Right lobe of liver (tissue), 6 donors: ENCODE results near the gene PEPD. TPM values are rescaled to one million over a fixed set of nuclear protein-coding genes. Genes with fewer than 3 reads are reported as not detected.

Source experiments
- ATAC-seq, 4 donors: fragments of 200-7000 bp; cut with Tn5 transposase; one replicate each; pipeline ENCODE4 v1.9.1; 2020; ENCODE audit warnings: mild to moderate bottlenecking in 4 of 4, moderate library complexity in 4 of 4
- DNase-seq, 3 donors: peaks; one replicate each; pipeline ENCODE4 v3.0.0-alpha.2; 2020
- H3K27ac ChIP-seq, 3 donors: fragments of 200-600 bp; one replicate each; pipeline ENCODE4 v1.8.0; 2022
- H3K27me3 ChIP-seq, 2 donors: fragments of 200-600 bp; one replicate each; pipeline ENCODE4 v1.8.0; 2022
- H3K36me3 ChIP-seq, 4 donors: fragments of 200-600 bp; sonication (generic) in 1 of 4; one replicate each; pipeline versions ENCODE4 v1.5.1 to v1.8.0; 2017 to 2022; ENCODE audit warnings: control low read depth in 1 of 4
- H3K4me1 ChIP-seq, 4 donors: fragments of 200-600 bp; sonication (generic) in 1 of 4; one replicate each; pipeline versions ENCODE4 v1.5.1 to v1.8.0; 2017 to 2022; ENCODE audit warnings: control low read depth in 1 of 4
- H3K4me3 ChIP-seq, 3 donors: fragments of 200-600 bp; one replicate each; pipeline ENCODE4 v1.8.0; 2022
- H3K9me3 ChIP-seq, 4 donors: fragments of 200-600 bp; sonication (generic) in 1 of 4; one replicate each; pipeline versions ENCODE4 v1.5.1 to v1.8.0; 2017 to 2022; ENCODE audit warnings: control low read depth in 1 of 4
- CTCF ChIP-seq, 4 donors: fragments of 200-600 bp in 3 of 4; fragments of 450-650 bp in 1 of 4; IDR thresholded peaks; one replicate each; pipeline versions ENCODE4 v1.5.1 to v1.8.0; 2016 to 2022; ENCODE audit warnings: antibody characterized with exemption in 4 of 4, mild to moderate bottlenecking in 2 of 4
- POLR2A ChIP-seq: fragments of 450-650 bp; IDR thresholded peaks from one replicate; pipeline ENCODE4 v1.6.1; 2017; ENCODE audit warnings: antibody characterized with exemption, mild to moderate bottlenecking
- WGBS: methylation state at CpG from one replicate; pipeline ENCODE4 v1.1.6; 2018; ENCODE audit warnings: low coverage, low lambda C conversion rate; ENCODE audit not compliant: insufficient coverage; ENCODE audit errors: missing lambda C conversion rate; 5-methylcytosine and 5-hydroxymethylcytosine counted together
- intact Hi-C, 2 donors: fragments of 100-400 bp; cut with DNase I; formaldehyde crosslinking; loops; one replicate each; pipeline versions ENCODE4 v1.11.2 to v1.14.1; 2022
- total RNA-seq, 6 experiments: library from RNA; depleted of rRNA in 2 of 6; stranded (reverse); fragments of >200 nt in 2 of 6; fragmentation: NEBNext Ultra II Directional in 3 of 6; extraction: Animal tissue kit (Norgen Biotek cat#: 25700) in 3 of 6; gene quantifications; one replicate each; pipeline versions ENCODE4 v1.1.0 to v1.2.4, GENCODE V29; 2016 to 2023
- donor health status: DM: no; HTN: yes; CAD: no.
- donor health status: DM: no; HTN: no; CAD: no.
- donor health status: DM: no; HTN: no; CAD: no.
- donor health status: DM: no; HTN: yes; CAD: no.
- donor health status: DM: no; HTN: yes; CAD: no.

PEPD gene
- total RNA-seq, 6 experiments from 2014 or later: 121 to 261 (median 167) TPM

- DNase-seq: peak in 2 of 3 donors; percentile 40 to 42
Observed at GRCh38 chr19:33446330-33447293, 75.0 kb downstream of the PEPD start.

GRCh38 chr19:33445442-33446329 is 75.9 kb downstream of the PEPD start:
- ATAC-seq: no peak
- no peak overlapping the region for H3K27ac ChIP-seq
- H3K36me3 ChIP-seq: peaks cover 0 to 8% (median 0%) of the 10 kb centered on the region in 4 donors
- 91% methylated on average over 9 of the region's 17 CpGs for WGBS
- DNase-seq: peak in 2 of 3 donors; percentile 20 to 31
- intact Hi-C loops: no loop called here
- no peaks in the 10 kb centered on the region for H3K27me3 ChIP-seq
- peaks cover 0 to 13% (median 5%) of the 10 kb centered on the region in 4 donors for H3K4me1 ChIP-seq
- no peaks in the 10 kb centered on the region for H3K9me3 ChIP-seq
- no peak overlapping the region for H3K4me3 ChIP-seq
- TF ChIP-seq POLR2A: no peak
- no peak for TF ChIP-seq CTCF (IDR thresholded peaks at IDR 0.05)

More at GRCh38 chr19:33446330-33447293, 75.0 kb downstream of the PEPD start:
- H3K27ac ChIP-seq: no peak overlapping the region
- TF ChIP-seq POLR2A: no peak
- no peak for TF ChIP-seq CTCF (IDR thresholded peaks at IDR 0.05)
- peaks cover 0 to 11% (median 4%) of the 10 kb centered on the region in 4 donors for H3K4me1 ChIP-seq
- H3K4me3 ChIP-seq: no peak overlapping the region
- H3K27me3 ChIP-seq: no peaks in the 10 kb centered on the region
- 90% methylated on average over 2 of the region's 23 CpGs for WGBS
- no peak for ATAC-seq
- intact Hi-C loops: no loop called here
- peaks cover 0 to 8% (median 0%) of the 10 kb centered on the region in 4 donors for H3K36me3 ChIP-seq
- no peaks in the 10 kb centered on the region for H3K9me3 ChIP-seq

GRCh38 chr19:33444562-33445441 is 76.8 kb downstream of the PEPD start:
- Histone ChIP-seq H3K4me3 (no peak overlapping the region), H3K4me1 (peaks cover 0 to 13% (median 5%) of the 10 kb centered on the region in 4 donors), H3K27me3 (no peaks in the 10 kb centered on the region), H3K9me3 (no peaks in the 10 kb centered on the region), H3K27ac (no peak overlapping the region), H3K36me3 (peaks cover 0 to 8% (median 0%) of the 10 kb centered on the region in 4 donors)
- intact Hi-C loops: no loop called here
- ATAC-seq (no peak), DNase-seq (peak in 2 of 3 donors; percentile 32 to 44)
- TF ChIP-seq CTCF (IDR thresholded peaks at IDR 0.05): no peak
- TF ChIP-seq POLR2A: no peak
- 77% methylated on average over 9 of the region's 12 CpGs for WGBS
